WTC11 (cell line): ENCODE results near the gene RIMBP2. TPM values are rescaled to one million over a fixed set of nuclear protein-coding genes. Genes with fewer than 3 reads are reported as not detected.

ENCODE experiments used
- ATAC-seq: fragments of 200-7000 bp; cut with Tn5 transposase; 2 replicates; pipeline ENCODE4 v1.10.0; 2021; ENCODE audit warnings: mild to moderate bottlenecking, moderate library complexity
- CTCF ChIA-PET: fragments of 300-600 bp; sonication (Branson Sonifier 250); formaldehyde crosslinking; loops from one replicate; lab custom pipeline; 2021; ENCODE audit warnings: antibody characterized with exemption; lab: Charles Lee
- POLR2A ChIA-PET: fragments of 350-600 bp; sonication (Branson Sonifier 250); formaldehyde crosslinking; loops from one replicate; lab custom pipeline; 2021; ENCODE audit warnings: antibody characterized with exemption; lab: Charles Lee
- DNase-seq: peaks from one replicate; pipeline ENCODE4 v3.0.0; 2021; ENCODE audit warnings: low spot score
- H3K27ac Mint-ChIP-seq: 2 replicates; pipeline ENCODE4 v1.8.0; 2021; ENCODE audit warnings: mixed read lengths
- H3K27me3 Mint-ChIP-seq: 2 replicates; pipeline ENCODE4 v1.8.0; 2021; ENCODE audit warnings: low read depth, mild to moderate bottlenecking, moderate library complexity, mixed read lengths
- H3K36me3 Mint-ChIP-seq: 2 replicates; pipeline ENCODE4 v1.8.0; 2021; ENCODE audit warnings: mixed read lengths
- H3K4me1 Mint-ChIP-seq: 2 replicates; pipeline ENCODE4 v1.8.0; 2022; ENCODE audit warnings: mixed read lengths
- H3K4me3 Mint-ChIP-seq: 2 replicates; pipeline ENCODE4 v1.8.0; 2021; ENCODE audit warnings: mild to moderate bottlenecking, moderate library complexity, mixed read lengths
- H3K9me3 Mint-ChIP-seq: 2 replicates; pipeline ENCODE4 v1.8.0; 2021; ENCODE audit warnings: mixed read lengths
- CBFB ChIP-seq: sonication (generic); formaldehyde crosslinking; IDR thresholded peaks from 2 replicates; pipeline ENCODE4 v1.8.1; 2022; ENCODE audit warnings: mild to moderate bottlenecking, low read depth, missing genetic modification reagents
- ELF4 ChIP-seq: sonication (generic); formaldehyde crosslinking; IDR thresholded peaks from 2 replicates; pipeline ENCODE4 v1.8.1; 2022; ENCODE audit warnings: low read depth, mild to moderate bottlenecking, moderate library complexity, missing genetic modification reagents
- NR1H2 ChIP-seq: sonication (generic); formaldehyde crosslinking; IDR thresholded peaks from 2 replicates; pipeline ENCODE4 v1.9.0; 2021; ENCODE audit warnings: mild to moderate bottlenecking, moderate library complexity, missing genetic modification reagents
- RORB ChIP-seq: fragments of 250-450 bp; sonication (Bioruptor Pico); IDR thresholded peaks from 2 replicates; pipeline ENCODE4 v1.9.0; 2021; ENCODE audit warnings: mild to moderate bottlenecking
- SMAD3 ChIP-seq: sonication (generic); formaldehyde crosslinking; IDR thresholded peaks from 2 replicates; pipeline ENCODE4 v1.8.0; 2022; ENCODE audit warnings: missing genetic modification reagents, mild to moderate bottlenecking, borderline replicate concordance
- SP1 ChIP-seq: sonication (generic); formaldehyde crosslinking; conservative IDR thresholded peaks from 2 replicates; pipeline ENCODE4 v1.8.1; 2022; ENCODE audit warnings: missing genetic modification reagents
- TCF7 ChIP-seq: sonication (generic); formaldehyde crosslinking; IDR thresholded peaks from 2 replicates; pipeline ENCODE4 v1.8.0; 2022; ENCODE audit warnings: mild to moderate bottlenecking, low read depth, missing genetic modification reagents, moderate library complexity
- ZBTB21 ChIP-seq: sonication (generic); formaldehyde crosslinking; IDR thresholded peaks from 2 replicates; pipeline ENCODE4 v1.8.1; 2023; ENCODE audit warnings: mild to moderate bottlenecking, missing genetic modification reagents, borderline replicate concordance
- ZNF121 ChIP-seq: sonication (generic); formaldehyde crosslinking; IDR thresholded peaks from 2 replicates; pipeline ENCODE4 v1.8.0; 2023; ENCODE audit warnings: missing genetic modification reagents
- ZNF317 ChIP-seq: sonication (generic); formaldehyde crosslinking; IDR thresholded peaks from 2 replicates; pipeline ENCODE4 v1.8.1; 2023; ENCODE audit warnings: low read depth, mild to moderate bottlenecking, moderate library complexity, missing genetic modification reagents, borderline replicate concordance
- ZNF423 ChIP-seq: fragments of 250-450 bp; sonication (Bioruptor Pico); IDR thresholded peaks from 2 replicates; pipeline ENCODE4 v2.1.2; 2022; ENCODE audit warnings: mild to moderate bottlenecking, moderate library complexity
- ZNF671 ChIP-seq: fragments of 250-450 bp; sonication (Bioruptor Pico); IDR thresholded peaks from 2 replicates; pipeline ENCODE4 v1.8.0; 2021; ENCODE audit warnings: mild to moderate bottlenecking
- total RNA-seq: library from RNA; stranded (reverse); gene quantifications from 3 replicates; pipeline ENCODE4 v1.2.3, GENCODE V29; 2021
- TF ChIP-seq, protein P1 (sequence below): sonication (generic); formaldehyde crosslinking; conservative IDR thresholded peaks from 2 replicates; pipeline ENCODE4 v1.8.1; 2022; ENCODE audit warnings: mild to moderate bottlenecking, missing genetic modification reagents
- TF ChIP-seq, protein P2 (sequence below): sonication (generic); formaldehyde crosslinking; IDR thresholded peaks from 2 replicates; pipeline ENCODE4 v1.8.0; 2023; ENCODE audit warnings: mild to moderate bottlenecking, missing genetic modification reagents
- TF ChIP-seq, protein P3 (sequence below): sonication (generic); formaldehyde crosslinking; IDR thresholded peaks from 2 replicates; pipeline ENCODE4 v1.8.1; 2022; ENCODE audit warnings: missing genetic modification reagents, borderline replicate concordance
- TF ChIP-seq, protein P4 (sequence below): sonication (generic); formaldehyde crosslinking; IDR thresholded peaks from 2 replicates; pipeline ENCODE4 v1.8.0; 2023; ENCODE audit warnings: missing genetic modification reagents, mild to moderate bottlenecking, borderline replicate concordance
- TF ChIP-seq, protein P5 (sequence below): fragments of 250-450 bp; sonication (Bioruptor Pico); IDR thresholded peaks from 2 replicates; pipeline ENCODE4 v1.9.0; 2021; ENCODE audit warnings: mild to moderate bottlenecking
- TF ChIP-seq, protein P6 (sequence below): sonication (generic); formaldehyde crosslinking; IDR thresholded peaks from 2 replicates; pipeline ENCODE4 v1.8.1; 2023; ENCODE audit warnings: mild to moderate bottlenecking, missing genetic modification reagents, moderate library complexity
- TF ChIP-seq, protein P7 (sequence below): sonication (generic); formaldehyde crosslinking; IDR thresholded peaks from 2 replicates; pipeline ENCODE4 v1.8.1; 2023; ENCODE audit warnings: mild to moderate bottlenecking, missing genetic modification reagents

The RIMBP2 gene
- total RNA-seq, 1 experiment from 2014 or later, result 2.6 TPM

DNA sequence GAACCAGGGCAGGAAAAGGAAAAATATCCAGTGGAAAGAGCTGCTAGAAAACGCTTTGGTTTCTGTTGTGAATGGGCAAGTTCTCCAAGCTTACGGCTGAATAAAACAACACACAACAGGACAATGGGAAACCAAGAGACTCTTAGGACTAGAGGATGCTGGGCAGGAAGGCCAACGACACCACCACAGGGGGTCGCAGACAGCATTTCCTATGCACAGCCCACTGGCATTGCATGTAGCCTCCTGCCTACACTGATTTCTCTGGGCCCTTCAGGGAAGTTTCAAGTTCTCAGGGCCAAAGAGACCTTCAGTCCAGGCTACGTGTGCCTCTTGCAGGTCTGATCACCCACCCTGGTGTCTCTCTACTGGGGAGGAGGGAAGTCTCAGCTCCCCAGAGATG lies 108.0 kb downstream of the RIMBP2 start:
- no peak overlapping the region for H3K4me3 Mint-ChIP-seq
- POLR2A ChIA-PET, result no interaction called here
- CTCF ChIA-PET, result no interaction called here
- no peaks in the 10 kb centered on the region for H3K27me3 Mint-ChIP-seq
- H3K9me3 Mint-ChIP-seq, result 0 out of 2 replicates have a peak, but pooled peaks cover 3% of the 10 kb centered on the region
- peaks cover 17% of the 10 kb centered on the region for H3K4me1 Mint-ChIP-seq
- H3K36me3 Mint-ChIP-seq, result no peaks in the 10 kb centered on the region
- ATAC-seq, result peak; percentile 84
- no peak for TF ChIP-seq ZNF121
- peak overlapping the region; percentile 40; the same call in 1 of the 2 replicates for H3K27ac Mint-ChIP-seq
- DNase-seq, result no peak

DNA sequence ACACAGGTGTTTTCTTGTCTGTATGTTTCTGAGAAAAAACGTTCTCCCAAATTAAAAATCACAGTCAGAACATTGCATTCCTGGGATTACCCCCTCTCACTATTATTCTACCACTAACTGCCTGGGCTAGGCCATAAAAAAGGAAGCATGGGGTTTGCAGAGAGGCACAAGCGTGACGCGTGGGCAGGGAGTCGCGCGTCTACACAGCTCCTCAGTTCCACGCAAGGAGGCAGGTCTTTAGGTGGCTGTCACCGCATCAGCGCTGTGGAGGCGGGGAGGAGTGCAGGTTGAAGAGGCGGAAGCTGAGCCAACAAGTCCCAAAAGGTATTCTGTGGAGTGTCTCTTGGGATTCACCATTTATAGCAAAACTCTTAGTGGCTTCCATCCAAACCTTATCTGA lies 109.9 kb downstream of the RIMBP2 start:
- H3K4me1 Mint-ChIP-seq, result peaks cover 17% of the 10 kb centered on the region
- H3K27ac Mint-ChIP-seq, result no peak overlapping the region
- ChIA-PET POLR2A (no interaction called here), CTCF (no interaction called here)
- H3K36me3 Mint-ChIP-seq, result no peaks in the 10 kb centered on the region
- 0 out of 2 replicates have a peak, but pooled peaks cover 3% of the 10 kb centered on the region for H3K9me3 Mint-ChIP-seq
- DNase-seq (no peak), ATAC-seq (no peak)
- no peaks in the 10 kb centered on the region for H3K27me3 Mint-ChIP-seq
- TF ChIP-seq, protein P1, sequence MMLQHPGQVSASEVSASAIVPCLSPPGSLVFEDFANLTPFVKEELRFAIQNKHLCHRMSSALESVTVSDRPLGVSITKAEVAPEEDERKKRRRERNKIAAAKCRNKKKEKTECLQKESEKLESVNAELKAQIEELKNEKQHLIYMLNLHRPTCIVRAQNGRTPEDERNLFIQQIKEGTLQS (CRISPR knock-in tag), result no peak
- TF ChIP-seq ELF4 (no peak), SP1 (CRISPR knock-in tag) (no peak), ZNF317 (CRISPR knock-in tag) (no peak), SMAD3 (CRISPR knock-in tag) (no peak), ZNF671 (no peak), RORB (CRISPR knock-in tag) (no peak), ZNF423 (CRISPR knock-in tag) (no peak), CBFB (CRISPR knock-in tag) (no peak), NR1H2 (no peak), ZBTB21 (no peak), TCF7 (CRISPR knock-in tag) (no peak)
- TF ChIP-seq, protein P2, sequence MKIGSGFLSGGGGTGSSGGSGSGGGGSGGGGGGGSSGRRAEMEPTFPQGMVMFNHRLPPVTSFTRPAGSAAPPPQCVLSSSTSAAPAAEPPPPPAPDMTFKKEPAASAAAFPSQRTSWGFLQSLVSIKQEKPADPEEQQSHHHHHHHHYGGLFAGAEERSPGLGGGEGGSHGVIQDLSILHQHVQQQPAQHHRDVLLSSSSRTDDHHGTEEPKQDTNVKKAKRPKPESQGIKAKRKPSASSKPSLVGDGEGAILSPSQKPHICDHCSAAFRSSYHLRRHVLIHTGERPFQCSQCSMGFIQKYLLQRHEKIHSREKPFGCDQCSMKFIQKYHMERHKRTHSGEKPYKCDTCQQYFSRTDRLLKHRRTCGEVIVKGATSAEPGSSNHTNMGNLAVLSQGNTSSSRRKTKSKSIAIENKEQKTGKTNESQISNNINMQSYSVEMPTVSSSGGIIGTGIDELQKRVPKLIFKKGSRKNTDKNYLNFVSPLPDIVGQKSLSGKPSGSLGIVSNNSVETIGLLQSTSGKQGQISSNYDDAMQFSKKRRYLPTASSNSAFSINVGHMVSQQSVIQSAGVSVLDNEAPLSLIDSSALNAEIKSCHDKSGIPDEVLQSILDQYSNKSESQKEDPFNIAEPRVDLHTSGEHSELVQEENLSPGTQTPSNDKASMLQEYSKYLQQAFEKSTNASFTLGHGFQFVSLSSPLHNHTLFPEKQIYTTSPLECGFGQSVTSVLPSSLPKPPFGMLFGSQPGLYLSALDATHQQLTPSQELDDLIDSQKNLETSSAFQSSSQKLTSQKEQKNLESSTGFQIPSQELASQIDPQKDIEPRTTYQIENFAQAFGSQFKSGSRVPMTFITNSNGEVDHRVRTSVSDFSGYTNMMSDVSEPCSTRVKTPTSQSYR (CRISPR knock-in tag), result no peak
- TF ChIP-seq, protein P3, sequence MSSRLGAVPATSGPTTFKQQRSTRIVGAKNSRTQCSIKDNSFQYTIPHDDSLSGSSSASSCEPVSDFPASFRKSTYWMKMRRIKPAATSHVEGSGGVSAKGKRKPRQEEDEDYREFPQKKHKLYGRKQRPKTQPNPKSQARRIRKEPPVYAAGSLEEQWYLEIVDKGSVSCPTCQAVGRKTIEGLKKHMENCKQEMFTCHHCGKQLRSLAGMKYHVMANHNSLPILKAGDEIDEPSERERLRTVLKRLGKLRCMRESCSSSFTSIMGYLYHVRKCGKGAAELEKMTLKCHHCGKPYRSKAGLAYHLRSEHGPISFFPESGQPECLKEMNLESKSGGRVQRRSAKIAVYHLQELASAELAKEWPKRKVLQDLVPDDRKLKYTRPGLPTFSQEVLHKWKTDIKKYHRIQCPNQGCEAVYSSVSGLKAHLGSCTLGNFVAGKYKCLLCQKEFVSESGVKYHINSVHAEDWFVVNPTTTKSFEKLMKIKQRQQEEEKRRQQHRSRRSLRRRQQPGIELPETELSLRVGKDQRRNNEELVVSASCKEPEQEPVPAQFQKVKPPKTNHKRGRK (CRISPR knock-in tag), result no peak
- TF ChIP-seq, protein P4, sequence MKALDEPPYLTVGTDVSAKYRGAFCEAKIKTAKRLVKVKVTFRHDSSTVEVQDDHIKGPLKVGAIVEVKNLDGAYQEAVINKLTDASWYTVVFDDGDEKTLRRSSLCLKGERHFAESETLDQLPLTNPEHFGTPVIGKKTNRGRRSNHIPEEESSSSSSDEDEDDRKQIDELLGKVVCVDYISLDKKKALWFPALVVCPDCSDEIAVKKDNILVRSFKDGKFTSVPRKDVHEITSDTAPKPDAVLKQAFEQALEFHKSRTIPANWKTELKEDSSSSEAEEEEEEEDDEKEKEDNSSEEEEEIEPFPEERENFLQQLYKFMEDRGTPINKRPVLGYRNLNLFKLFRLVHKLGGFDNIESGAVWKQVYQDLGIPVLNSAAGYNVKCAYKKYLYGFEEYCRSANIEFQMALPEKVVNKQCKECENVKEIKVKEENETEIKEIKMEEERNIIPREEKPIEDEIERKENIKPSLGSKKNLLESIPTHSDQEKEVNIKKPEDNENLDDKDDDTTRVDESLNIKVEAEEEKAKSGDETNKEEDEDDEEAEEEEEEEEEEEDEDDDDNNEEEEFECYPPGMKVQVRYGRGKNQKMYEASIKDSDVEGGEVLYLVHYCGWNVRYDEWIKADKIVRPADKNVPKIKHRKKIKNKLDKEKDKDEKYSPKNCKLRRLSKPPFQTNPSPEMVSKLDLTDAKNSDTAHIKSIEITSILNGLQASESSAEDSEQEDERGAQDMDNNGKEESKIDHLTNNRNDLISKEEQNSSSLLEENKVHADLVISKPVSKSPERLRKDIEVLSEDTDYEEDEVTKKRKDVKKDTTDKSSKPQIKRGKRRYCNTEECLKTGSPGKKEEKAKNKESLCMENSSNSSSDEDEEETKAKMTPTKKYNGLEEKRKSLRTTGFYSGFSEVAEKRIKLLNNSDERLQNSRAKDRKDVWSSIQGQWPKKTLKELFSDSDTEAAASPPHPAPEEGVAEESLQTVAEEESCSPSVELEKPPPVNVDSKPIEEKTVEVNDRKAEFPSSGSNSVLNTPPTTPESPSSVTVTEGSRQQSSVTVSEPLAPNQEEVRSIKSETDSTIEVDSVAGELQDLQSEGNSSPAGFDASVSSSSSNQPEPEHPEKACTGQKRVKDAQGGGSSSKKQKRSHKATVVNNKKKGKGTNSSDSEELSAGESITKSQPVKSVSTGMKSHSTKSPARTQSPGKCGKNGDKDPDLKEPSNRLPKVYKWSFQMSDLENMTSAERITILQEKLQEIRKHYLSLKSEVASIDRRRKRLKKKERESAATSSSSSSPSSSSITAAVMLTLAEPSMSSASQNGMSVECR (CRISPR knock-in tag), result no peak
- TF ChIP-seq, protein P5, sequence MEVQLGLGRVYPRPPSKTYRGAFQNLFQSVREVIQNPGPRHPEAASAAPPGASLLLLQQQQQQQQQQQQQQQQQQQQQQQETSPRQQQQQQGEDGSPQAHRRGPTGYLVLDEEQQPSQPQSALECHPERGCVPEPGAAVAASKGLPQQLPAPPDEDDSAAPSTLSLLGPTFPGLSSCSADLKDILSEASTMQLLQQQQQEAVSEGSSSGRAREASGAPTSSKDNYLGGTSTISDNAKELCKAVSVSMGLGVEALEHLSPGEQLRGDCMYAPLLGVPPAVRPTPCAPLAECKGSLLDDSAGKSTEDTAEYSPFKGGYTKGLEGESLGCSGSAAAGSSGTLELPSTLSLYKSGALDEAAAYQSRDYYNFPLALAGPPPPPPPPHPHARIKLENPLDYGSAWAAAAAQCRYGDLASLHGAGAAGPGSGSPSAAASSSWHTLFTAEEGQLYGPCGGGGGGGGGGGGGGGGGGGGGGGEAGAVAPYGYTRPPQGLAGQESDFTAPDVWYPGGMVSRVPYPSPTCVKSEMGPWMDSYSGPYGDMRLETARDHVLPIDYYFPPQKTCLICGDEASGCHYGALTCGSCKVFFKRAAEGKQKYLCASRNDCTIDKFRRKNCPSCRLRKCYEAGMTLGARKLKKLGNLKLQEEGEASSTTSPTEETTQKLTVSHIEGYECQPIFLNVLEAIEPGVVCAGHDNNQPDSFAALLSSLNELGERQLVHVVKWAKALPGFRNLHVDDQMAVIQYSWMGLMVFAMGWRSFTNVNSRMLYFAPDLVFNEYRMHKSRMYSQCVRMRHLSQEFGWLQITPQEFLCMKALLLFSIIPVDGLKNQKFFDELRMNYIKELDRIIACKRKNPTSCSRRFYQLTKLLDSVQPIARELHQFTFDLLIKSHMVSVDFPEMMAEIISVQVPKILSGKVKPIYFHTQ (CRISPR knock-in tag), result no peak
- TF ChIP-seq, protein P6, sequence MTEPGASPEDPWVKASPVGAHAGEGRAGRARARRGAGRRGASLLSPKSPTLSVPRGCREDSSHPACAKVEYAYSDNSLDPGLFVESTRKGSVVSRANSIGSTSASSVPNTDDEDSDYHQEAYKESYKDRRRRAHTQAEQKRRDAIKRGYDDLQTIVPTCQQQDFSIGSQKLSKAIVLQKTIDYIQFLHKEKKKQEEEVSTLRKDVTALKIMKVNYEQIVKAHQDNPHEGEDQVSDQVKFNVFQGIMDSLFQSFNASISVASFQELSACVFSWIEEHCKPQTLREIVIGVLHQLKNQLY, result no peak
- TF ChIP-seq, protein P7, sequence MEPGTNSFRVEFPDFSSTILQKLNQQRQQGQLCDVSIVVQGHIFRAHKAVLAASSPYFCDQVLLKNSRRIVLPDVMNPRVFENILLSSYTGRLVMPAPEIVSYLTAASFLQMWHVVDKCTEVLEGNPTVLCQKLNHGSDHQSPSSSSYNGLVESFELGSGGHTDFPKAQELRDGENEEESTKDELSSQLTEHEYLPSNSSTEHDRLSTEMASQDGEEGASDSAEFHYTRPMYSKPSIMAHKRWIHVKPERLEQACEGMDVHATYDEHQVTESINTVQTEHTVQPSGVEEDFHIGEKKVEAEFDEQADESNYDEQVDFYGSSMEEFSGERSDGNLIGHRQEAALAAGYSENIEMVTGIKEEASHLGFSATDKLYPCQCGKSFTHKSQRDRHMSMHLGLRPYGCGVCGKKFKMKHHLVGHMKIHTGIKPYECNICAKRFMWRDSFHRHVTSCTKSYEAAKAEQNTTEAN, result no peak
- no peak overlapping the region for H3K4me3 Mint-ChIP-seq
